ENCODE results near the gene ACAP1.

The ACAP1 gene

DNA sequence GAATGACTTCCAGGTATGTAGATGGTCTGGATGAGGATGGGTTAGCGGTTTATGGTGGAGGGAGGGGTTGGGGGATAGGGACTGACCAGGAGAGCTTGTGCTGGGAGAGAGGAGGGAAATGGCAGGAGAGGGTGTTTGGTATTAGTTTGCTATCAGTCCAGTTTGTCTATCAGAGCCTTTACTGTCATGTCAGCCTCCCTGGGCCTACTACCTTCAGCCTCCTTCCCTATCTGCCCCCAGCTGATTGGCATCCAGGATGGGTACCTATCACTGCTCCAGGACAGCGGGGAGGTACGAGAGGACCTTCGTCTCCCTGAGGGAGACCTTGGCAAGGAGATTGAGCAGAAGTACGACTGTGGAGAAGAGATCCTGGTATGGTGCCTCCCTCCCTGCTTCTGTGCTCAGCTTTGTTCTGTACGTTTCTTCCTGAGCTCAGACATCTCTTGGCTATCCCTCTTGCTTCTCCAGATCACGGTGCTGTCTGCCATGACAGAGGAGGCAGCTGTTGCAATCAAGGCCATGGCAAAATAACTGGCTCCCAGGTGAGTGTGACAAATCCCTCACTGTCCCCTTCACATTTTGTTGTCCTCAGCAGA is 25.1 kb upstream of the ACAP1 start:
- no peak for DNase-seq

DNA sequence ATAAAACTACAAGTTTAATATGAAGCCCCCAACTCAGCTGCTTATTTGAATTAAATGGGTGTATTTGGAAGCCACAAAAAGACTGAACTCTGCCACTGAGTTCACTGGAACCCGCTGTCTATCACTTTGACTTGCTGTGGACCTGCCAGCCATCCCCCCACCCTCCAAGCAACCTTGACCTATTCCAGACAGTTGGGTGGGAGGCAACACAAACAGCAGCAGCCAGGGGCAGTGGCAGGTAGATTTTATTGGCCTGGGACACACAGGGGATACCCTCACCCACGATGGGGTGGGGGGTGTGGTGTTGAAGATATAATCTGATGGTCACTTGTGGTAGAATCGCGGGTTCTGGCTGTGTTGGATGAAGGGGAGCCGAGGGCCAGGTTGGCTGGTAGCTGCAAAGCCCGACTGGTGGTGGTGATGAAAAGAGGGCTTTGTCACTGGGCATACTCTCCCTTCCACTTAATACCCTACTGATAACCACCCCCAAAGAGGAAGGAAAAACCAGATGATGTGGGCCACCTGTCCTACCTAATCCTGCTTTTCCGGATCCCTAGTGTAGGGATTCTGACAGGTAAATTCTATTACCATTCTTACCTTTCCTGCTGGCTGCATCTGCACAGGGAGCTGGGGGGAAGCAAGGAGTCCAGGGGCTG is 23.8 kb upstream of the ACAP1 start:
- no peak for DNase-seq

DNA sequence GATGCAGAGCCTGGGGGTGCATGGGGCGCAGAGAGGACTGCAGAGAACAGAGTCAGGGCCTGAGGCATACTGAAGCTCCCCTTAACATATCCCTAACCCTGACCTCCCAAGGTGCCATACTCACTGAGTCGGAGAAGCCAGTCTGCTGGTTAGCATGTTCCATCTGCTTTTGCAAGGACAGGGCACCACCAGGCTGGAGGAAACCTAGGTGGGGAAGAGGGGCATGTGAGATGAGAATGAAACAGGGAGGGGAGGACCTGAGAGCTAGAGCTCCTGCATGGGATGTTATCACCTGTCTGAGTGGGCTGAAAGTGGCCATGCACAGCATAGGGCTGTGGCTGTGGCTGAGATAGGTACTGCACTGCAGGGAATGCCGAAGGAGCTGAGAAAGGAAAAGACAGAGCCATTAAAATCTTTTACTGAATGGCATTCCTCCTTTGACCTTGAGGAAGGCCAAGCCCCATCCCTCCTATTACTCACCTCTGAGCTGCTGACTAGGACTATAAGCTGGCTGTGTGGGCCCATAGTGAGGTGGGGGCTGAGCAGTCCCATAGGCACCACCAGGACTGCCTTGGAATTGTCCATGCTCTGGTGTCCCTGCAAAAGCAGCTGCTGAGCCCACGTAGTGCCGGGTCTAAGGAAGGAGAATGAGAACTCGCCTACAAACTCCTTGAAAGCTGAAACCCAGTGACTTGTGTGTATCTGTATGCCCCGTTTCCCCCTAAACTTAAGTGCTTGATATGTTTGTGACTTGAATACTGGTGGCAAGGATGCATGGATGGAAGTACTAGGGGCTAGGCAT is 23.0 kb upstream of the ACAP1 start:
- DNase-seq, result no peak

DNA sequence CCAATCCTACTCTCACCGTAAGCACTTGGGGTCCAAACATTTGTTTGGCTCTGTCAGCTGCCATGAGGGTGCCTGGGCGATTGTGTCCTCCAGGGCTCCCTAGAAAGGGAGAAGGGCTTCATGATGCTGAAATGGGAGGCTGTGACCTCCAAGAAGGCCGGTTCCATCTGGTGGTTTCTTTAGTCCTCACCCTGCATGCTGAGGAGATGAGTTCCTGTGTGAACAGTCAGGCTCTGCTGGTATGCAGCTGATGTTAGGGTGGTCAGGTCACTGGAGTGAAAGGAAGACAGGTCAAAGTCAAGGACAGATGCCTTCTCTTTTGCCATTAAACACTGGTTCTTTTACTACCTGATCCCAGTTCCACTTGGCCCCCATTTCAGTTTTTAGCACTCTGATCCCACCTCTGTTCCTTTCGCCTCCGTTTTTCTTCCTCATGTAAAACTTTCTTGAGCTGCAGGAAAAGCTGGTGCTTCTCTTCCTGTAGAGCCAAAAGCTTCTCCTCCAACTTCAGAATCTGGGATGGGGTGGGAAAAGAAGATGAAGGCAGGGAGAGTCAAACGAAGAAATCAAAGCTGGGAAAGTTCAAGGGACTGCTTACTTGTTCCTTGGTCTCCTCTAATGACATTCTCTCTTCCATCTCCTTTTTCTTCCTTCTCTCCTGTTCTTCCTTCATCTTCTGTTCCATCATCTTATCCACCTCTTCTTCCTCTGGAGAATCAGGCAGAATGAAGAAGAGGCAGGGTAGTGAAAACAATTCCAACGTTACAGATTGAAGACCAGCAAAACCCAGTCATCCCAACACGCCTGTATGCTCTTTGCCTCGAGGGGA is 22.2 kb upstream of the ACAP1 start:
- DNase-seq, result no peak

DNA sequence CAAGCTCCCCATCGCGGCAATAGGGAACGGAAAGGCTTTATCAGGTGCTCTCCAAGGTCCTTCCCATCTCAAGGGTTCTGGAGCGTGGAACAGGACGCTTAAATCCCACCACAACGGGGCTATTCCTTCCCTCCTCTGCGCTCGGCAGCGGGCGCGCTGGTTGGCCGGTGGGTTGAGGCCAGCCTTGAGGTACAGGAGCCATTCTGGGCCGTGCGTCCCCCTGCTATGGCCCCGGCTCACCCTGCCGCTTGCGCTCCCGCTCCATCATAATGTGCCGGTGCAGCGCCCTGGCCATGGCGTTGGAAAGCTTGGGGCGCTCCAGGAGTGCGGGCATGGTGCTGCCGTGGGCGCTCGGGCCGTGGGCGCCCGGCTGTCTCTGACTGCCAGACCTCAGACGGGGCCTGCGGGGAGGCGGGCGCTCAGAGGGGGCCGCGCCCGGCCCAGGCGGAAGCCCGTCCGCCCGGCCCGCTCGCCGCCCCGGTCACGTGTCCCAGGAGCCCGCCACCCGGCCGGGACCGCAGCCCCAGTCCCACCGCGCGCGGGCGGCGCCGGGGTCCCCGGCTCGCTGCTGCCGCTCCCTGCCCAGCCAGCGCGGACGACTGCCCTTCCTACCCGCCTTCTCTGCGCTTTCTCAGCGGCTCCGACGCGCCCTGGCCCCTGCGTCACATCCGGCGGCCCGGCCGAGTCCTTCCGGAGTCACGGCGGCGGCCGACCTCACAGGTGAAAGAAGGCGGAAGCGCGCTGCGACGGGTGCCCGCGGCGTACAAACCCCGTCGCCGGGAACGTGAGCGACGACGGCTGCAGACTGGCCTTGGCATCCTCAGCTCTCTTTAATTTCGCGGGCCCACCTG is 21.4 kb upstream of the ACAP1 start, which contains the start of gene GPS2:
GPS2 (minus strand) TSS at position 642 of the 851 bp plus-strand sequence; CDS start at position 334, 308 bp downstream.
- peak; percentile 79 to 83 for DNase-seq

DNA sequence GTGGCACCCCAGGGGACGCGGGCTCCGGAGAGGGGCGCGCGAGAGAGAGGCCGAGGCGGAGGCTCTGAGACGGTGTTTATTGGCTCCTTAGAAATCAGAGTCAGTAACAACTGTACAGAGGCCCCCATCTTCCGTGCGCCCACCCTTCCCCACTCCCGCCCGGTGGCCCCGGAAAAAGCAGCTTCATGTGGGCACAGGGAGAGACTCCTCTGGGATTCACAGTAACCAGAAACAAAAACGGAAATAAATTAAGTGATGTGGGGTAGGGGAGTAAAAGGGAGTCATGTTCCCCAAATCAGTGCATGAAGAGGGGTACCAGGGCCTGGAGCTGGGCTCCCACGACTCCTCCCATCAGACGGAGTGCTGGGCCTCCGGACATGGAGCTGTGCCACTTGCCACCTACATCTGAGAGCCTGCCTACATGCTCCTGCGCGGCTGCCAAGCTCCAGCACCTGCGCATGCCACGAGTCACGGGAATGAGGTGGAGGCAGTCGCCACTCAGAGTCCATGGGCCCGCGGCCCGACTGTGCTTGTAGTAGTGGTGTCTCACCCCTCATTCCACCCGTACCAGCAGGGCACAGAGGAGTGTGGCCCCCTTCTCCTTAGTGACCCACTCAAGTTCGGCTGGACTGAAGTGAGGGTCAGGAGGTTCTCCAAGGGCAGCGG is 20.6 kb upstream of the ACAP1 start:
- DNase-seq, result no peak

DNA sequence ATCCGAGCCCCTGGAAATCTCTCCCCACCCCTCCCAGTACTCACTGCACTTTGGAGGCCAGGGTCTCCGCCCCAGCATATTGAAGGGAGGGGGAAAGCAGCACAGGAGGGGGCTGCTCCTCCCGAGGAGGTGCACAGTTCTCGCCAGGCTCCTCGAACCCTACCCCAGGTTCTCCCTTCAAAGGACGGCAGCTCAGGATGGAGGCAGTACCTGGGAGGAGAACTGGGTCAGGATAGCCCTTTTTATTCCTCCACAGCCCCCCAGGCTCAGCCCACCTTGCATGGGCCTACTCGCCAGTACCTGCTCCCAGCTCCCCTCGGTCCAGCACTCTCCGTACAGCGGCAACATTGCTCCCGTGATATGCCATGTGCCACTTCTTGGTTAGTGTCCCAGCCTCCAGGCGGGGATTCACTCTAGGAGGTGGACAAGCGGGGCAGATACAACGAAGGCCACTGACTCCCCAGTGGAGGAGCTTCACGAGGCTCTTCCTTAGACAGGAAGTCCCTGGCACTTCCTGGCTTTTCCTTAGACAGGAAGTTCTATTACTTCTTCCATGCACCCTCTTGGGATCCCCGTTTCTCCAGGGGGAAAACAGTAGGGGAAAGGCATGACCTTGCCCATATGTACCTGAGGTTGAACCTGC is 19.0 kb upstream of the ACAP1 start:
- DNase-seq, result no peak

DNA sequence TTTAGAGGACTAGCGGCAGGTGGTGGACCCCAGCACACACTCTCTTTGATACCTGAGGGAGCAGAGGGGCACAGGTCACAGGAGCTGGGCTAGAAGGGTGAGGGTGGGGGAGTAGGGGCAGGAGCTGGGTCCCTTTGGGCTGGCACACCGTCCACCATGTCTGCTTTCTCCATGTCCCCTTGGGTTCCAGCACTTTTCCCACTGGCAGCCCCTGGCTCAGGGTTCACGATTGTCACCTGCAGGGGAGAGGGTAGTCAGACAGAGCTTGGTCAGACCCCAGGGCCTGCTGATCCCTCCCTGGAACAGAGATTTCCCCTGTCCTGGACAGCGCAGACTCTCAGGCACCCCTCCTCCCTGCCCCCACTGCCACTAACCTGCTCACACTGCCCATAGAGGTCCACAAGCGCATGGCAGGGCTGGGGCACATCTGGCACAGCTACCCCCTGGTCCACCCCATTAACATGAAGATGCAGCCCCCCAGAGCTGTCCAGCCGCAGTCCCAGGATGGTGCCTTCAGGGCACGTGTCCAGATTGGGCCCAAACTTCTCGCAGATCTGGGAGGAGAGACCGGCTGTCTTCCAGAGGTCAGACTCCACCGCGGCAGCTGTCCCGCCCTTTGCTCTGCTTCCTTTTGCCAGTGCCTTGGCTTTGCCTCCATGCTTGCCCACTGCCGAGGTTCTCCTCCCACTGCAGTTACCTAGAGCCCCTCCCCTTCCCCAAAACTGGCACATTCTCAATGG is 18.0 kb upstream of the ACAP1 start:
- no peak for DNase-seq

DNA sequence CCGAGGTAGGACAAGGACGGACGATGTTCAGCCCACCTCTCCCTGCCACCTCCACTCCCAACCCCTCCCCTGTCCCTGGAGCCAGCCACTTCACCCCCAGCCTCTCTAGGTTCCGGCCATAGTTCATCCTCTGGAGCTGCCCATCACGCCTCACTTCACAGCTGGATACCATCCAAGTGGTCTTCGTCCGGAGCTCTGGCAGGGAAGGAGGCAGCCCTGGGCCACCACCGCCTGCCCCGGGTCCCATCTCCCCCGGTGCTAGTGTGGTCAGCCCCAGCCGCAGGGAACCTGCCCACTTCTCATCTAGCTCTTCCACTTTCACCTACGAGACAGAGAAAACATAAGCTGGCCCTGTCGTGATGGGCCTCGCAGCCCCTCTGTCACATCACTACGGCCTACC is 14.9 kb upstream of the ACAP1 start:
- no peak for DNase-seq

DNA sequence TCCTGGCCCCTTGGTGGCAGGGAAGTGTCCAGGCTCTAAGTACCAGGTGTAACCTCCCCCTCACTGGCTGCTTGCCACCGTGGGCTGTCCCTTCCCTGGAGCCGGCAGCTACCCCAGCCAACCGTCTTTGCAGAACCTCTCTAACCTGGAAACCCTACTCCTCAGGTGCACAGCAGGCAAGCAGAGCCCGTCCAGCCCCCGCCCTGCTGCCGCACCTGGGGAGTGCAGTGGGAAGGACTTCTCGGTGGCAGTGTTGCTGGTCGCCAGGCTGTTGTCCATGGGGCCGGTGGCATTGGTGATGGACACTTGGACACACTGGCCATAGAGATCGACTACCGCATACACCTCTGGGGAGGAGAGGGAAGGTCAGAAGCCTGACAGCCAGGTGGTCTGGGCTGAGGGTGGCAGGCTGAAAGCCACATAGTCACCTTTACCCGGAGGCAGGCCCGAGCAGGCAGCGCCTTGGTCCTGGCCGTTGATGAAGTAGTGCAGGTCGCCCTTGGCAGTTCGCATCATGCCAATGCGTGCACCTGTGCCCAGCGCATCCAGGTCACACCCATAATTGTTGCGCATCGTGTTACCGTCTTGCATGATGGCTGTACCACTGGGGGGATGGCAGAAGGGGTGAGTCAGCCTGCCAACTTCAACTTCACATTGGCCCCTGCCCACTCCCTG is 13.7 kb upstream of the ACAP1 start:
- no peak for DNase-seq

DNA sequence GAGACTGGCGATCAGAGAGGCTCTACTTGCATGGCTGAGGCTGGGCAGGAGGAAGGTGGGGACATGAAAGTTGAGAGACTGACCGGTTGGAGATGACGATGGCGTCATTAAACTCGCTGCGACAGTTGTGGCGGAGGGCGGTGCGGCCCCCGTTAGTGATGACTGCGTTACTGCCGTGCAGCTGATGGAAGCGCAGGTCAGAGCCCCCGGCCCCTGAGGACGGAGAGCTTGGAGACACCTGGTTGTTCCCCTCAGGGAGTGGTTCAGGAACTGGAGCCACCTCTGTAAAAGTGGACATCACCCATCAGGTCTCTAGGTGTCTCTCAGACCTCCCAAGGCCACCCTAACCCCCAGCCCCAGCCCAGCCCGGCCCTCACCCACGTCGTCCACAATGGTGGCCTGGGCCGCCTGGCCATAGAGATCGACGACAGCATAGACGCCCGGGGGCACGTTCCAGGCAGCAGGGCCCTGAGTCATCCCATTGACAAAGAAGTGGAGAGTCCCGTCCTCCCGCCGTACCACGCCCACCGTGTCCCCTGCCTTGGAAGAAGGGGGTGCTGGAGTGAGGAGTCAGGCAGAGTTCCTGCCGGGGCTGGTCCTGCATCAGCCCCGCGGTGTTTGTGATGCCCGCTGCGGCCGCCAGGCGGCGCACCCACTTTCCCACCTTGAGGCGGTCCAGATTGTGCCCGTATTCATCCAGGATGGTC is 12.4 kb upstream of the ACAP1 start:
- peak in 1 of 2 donors; percentile 71 for DNase-seq

DNA sequence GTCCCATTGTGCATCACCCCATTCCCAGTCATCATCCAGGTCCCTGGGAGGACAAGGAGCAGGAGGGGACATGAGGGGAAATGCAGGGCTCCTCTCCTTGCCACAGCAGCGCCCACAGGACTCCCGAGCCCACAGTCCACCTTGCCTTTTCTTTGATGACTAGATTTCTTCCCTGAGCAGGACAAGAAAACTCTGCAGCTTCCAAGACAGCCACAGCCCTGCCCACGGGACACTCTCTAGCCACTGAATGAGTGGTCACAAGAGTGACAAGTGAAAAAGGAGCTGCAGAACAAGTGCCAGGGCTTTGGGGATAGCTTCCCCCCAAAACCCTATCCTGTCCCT is 11.9 kb upstream of the ACAP1 start:
- no peak for DNase-seq

DNA sequence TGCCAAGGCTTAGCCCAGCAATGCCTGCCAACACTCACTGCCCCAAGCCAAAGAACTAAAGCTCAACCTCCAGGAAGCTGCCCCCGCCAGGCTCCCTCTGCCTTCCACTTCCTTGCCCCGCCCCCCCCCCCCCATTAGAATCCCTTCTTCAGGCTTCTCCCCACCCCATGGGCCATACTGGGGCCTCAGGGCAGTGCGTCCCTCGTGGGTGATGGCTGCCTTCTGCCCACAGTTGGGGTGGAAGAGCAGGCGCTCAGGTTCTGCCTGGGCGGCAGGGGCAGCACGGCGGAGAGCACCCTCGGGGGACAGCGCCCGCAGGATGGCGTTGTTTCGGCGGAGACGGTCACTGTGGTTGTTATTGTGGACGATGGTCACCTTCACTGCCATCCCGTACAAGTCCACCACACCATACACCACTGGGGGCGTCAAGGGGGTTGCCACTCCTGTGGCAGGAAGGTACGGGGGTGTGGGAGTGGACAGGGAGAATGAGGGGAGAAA is 11.2 kb upstream of the ACAP1 start:
- no peak for DNase-seq

DNA sequence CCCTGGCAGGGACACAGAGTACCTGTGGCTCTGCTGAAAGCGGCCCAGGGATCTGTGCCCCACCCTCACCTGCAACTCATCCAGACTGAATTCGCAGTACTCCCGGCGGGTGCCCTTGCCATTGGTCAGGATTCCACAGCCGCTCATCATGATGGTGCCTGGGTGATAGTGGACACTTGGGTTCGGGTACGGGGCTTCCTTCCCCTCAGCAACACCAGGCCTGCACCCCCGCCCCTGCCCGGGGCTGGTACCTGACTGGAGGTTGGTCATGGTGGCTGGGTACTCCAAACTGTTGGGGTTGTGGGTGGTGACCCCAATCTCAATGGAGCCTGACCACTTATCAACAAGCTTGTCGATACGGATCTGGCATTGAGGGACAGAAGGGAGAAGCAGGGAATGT is 10.1 kb upstream of the ACAP1 start:
- no peak for DNase-seq

DNA sequence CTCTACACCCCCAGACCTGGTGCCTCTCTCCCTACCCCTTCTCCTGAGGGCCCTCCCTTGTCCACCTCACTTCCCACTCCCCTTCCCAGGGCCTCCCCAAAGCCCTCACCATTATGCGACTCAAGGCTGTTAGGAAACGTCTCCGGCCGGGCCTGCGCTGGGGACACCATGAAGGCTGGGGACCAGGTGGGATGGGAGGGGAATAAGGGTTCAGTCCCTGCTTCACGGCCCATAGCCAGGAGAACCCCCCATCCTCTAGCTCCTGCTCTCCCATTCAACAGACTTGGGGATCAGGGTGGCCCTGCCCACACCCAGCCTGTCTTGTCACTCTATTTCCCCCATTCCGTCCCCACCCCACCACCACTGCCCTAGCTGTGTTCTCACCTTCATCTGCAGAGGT is 9.3 kb upstream of the ACAP1 start:
- no peak for DNase-seq

DNA sequence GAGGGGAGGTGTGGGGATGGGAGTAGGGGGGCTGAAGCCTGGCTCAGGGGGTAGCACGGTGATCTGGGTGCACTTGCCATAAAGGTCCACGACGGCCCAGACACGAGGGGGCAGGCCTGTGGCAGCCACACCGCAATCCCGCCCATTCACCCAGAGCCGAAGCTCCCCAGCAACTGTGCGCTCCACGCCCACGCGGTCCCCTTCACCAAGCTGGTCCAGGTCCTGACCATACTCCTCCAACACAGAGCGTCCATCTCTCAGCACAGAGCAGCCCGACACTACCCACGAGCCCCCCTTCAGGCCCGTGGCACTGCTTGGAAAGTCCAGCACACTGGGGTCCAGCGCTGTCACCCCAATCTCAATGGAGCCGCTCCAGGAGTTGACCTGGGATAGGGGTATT is 8.8 kb upstream of the ACAP1 start:
- DNase-seq, result no peak

DNA sequence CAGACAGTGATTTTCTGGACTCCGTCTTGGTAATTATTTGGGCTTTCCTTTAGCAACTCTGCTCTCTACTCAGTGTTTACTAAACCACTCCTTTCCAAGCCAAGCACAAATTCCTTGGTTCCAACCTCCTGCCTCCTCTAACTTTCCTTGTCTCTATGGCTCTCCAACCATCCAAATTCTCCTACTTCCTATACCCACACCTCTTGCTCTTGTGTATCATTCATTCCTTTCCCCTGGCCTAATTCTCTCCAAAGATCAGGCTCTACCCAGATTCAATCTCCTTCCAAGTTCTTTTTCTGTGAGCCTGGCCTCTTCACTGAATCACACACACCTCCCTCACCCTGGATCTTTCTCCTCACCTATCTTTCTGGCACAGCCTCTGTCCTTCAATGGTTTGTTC is 8.3 kb upstream of the ACAP1 start:
- no peak for DNase-seq

DNA sequence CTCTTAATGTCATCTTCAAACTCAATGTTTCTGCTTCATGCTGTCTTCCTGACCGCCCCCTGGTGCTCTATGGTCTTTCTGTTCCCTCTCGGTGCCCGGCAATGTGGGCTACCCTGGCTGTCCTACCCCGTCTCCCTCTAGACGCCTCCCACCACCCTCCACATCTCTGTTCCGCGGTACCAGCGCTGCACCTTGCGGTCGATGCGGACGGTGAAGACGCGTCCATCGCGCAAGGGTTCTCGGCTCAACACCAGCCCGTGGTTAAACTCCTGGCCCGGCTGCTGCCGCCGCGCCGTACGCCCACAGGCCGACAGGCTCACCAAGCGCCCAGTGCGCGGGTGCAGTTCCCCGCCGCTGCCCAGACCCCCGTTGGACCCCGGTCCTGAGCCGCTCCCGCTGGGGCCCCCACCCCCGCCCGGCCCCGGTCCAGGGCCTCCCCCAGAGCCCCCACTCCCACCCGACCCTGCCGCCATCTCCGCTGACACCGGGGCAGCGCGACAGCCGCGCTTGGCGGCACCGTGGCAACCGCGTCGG is 7.4 kb upstream of the ACAP1 start, which contains the start of gene NEURL4:
NEURL4 (minus strand) TSS at position 496 of the 534 bp plus-strand sequence; CDS start at position 473, 23 bp downstream.
- peak in 1 of 2 donors; percentile 9 for DNase-seq
